RPMI8226 (cell line): ENCODE results near the gene TRMT11.
"Not testable (repeated sequence)": the region's sequence is repeated elsewhere in the genome, so short reads cannot be mapped to it uniquely, and the experiment has no call there.

Source experiments
- DNase-seq: peaks from one replicate; pipeline ENCODE4 v3.0.0-alpha.2; 2015

TRMT11 gene

GRCh38 chr6:125986301-125987025 is at the start of gene TRMT11:
Gene TRMT11, plus strand, starts transcription at chr6:125986540. Its CDS starts 11 bp downstream, at chr6:125986551.
- DNase-seq = peak; percentile 89

GRCh38 chr6:125939026-125939425 is 47.3 kb upstream of the TRMT11 start:
- no peak for DNase-seq

DNA sequence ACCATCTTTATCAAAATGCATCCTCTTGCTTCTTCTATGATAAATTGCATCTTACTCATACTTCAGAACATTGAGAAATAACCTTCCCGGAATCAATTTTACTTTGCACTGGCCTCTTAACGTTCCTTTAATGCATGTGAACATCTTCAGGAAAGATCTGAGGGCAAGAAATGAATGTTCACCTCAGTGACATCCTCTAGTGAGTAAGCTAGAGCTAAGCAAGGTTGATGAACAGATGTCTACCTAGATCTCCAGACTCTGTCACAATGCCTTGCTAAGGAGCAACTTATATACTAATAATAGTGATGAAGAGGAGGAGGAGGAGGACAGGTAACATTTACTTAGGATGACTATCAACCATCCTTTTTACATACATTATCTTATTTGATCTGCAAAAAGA is 46.5 kb upstream of the TRMT11 start:
- DNase-seq = no peak

GRCh38 chr6:125940247-125941041 is 45.9 kb upstream of the TRMT11 start:
- DNase-seq = no peak

DNA sequence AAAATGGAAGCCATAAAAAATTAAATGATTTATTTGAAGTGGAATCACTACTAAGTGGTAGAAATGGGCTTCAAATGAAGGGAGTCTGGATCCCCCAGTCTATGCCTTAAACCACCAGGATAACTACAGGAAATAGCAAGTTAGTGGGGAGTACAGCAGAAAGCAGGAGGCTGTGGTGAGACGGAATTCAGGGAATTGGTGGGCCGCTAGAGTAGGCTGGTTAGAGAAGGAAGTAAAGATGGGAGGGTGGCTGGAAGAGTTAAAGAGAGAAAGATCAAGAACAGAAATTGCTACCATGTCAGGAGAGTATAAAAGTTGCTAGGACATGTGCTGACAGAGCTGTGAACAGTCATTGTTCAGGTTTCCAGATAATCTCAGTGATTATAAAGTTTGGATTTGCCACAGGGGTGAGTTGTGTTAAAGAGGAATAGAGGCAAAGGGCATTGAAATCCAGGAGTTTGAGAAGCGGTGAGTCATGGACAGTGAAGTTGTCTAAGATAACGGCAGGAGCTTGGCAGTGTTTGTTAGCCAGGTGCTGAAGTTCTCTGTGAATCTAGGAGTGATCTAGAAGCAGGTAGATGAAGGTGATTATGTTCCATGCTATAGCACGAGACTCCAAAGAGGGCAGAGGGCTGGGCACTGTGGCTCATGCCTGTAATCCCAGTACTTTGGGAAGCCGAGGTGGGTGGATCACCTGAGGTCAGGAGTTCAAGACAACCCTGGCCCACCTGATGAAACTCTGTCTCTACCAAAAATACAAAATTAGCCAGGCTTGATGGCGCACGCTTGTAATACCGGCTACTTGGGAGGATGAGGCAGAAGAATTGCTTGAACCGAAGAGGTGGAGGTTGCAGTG is 43.4 kb upstream of the TRMT11 start:
- DNase-seq = no peak

- no peak for DNase-seq
Observed at GRCh38 chr6:125943528-125944433, 42.6 kb upstream of the TRMT11 start.

DNA sequence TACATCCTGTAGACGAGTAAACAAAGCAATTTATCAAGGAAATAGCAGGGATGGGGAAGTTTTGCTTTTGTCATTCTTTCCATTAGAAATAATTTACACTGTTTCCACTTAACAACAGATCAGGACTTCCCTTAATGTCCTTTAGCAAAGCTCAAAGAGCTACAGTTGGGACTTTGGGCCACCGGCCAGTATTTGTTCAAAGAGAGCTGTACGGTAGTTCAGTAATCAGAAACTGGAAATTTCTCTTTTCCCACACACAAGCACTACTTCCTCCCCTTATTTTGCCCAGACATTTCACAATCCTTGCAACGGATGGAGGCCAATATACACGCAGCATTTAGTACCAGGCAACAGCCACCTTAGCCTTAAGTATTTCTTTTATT is 41.9 kb upstream of the TRMT11 start:
- DNase-seq = no peak

DNA sequence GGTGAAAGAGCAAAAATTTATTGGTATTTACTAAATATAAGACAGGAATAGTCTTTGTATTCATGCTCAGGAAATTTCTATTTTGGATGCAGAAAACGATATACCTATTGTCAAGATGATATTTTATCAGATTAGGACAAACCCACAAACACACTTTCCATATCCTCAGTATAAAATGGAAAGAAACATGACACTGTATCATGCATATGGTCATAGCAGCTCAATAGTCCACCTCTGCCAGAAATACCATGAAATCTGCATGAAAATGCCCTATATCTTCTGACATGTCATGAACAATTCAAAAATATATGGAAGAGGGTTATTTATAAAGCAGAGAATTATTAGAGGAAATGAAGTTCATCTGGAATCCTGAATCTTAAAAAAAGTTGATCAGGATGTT is 41.4 kb upstream of the TRMT11 start:
- DNase-seq = no peak

DNA sequence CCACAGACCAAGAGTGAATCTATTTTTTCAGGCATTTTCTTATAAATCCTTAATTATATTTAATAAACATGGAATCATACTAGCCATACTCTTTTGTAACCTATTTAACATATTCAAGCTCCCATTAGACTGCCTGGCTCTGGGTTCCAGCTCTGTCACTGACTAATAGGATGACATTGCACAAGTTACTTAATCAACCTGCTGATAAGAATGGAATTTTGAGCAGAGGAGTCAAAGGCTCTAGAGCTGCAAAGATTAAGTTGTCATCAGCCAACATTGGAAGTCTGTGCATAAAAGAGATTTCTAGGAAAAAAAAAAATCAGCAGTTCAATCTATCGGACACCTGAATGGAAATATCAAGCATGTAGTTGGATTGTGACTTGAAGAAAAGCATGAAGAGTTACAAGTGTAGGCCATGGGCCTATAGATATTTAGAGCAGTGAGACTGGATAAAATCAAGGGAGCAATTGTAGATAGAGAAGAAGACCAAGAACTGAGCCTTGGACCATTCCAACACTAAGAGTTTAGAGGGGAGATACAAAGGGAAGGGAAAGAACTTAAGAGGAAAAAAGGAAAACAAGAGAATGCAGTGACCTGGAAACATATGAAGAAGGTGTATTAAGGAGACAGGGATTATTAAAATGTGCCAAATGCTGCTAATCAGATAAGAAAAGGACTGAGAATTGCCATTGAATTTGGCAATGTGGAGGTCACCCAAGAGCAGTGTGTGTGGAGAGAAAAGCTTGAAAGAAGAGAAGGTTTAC is 40.8 kb upstream of the TRMT11 start:
- no peak for DNase-seq

DNA sequence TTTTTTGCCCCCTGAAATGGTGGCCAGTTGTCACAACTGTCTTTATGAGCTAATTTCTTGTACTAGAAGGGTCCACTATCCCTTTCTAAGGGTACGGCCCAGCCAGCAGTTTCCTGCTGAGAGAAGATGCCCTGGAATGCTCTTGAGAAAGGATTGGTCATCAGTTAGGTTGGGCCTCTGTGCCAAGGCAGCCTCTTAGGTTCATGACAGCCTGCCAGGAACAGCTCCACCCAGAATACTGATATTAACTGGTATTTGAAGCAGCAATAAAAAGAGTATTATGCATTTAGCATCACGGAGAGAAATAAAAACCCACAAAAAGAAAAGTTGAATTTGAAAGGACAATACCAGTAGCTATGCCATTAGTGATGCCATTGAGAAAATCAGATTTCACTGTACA is 38.7 kb upstream of the TRMT11 start:
- no peak for DNase-seq

DNA sequence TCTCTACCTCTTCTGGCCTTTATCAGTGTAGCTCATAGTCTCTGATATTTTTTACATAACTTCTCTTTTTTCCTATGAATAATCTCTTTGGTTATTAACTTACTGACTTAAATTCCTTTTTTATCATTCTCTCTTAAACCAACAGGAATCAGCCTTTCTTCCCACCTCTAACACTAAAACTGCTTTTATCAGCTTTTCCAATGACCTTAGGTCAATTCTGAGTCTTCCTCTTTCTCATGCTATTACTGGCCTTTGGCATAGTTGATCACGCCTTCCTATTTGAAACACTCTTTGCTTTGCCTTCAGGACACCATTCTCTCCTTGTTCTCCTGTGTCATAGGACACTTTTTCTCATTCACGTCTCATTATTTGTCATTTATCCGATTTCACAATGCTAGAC is 37.9 kb upstream of the TRMT11 start:
- no peak for DNase-seq

DNA sequence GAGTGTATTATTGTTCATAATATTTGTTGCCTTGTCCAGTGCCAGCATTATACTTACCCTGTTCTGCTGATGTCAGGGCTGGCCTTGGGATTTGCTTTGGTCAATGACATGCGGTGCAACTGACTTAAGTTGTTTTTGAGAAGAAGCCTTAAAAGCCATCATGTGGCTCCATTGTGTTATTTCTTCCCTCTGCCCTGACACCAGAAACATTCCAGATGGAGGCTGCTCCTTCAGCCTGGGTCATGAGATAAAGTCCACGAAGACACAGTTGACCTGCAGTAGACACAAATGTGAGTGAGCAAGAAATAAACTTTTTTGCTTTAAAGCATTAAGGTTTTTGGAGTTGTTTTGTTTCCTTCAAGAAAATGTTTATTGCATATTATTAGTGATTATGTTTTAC is 37.3 kb upstream of the TRMT11 start:
- DNase-seq = no peak

GRCh38 chr6:125950293-125950692 is 36.0 kb upstream of the TRMT11 start:
- no peak for DNase-seq

DNA sequence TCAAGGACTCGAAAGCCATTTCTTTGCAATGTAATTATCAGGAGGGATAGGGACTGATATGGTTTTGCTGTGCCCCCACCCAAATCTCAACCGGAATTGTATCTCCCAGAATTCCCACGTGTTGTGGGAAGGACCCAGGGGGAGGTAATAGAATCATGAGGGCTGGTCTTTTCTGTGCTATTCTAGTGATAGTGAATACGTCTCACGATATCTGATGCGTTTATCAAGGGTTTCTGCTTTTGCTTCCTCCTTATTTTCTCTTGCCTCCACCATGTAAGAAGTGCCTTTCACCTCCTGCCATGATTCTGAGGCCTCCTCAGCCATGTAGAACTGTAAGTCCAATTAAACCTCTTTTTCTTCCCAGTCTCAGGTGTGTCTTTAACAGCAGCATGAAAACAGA is 35.6 kb upstream of the TRMT11 start:
- DNase-seq = not testable (repeated sequence)

DNA sequence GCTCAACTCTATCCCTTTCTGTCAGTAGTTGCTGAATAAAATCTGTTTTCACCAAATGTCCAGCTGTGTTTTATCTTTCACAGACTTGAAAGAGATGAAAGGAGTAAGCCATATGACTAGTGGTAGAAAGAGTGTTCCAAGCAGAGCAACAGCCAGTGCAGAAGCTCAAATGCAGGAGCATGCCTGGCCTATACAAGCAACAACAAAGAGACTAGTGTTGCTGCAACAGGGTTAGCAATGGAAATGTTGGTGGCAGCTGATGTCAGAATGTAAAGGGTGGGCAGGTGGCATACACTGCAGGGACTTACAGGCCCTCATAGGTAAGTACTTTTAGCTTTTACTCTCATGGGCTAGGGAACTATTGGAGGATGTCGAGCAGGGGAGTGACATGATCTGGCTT is 35.0 kb upstream of the TRMT11 start:
- DNase-seq = no peak

GRCh38 chr6:125952764-125953501 is 33.4 kb upstream of the TRMT11 start:
- DNase-seq = peak; percentile 10

DNA sequence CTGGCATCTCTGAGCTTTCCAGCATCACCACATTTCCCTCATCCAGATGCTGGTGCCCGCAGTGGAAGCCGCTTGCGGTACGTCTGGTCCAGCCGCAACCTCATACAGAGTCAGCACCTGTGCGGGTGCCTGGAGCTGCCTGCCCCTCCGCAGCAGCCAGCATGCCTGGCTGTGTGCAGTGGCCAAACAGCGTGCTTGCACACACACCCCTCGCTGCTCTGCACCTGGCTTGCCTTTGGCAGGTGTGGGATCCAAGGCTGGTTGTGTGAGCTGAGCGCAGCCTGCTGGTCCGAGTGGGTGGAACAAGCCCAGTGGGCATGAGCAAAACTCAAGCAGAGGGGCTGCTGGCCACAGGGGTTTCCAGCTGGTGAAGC is 32.9 kb upstream of the TRMT11 start:
- peak; percentile 80 for DNase-seq

- no peak for DNase-seq
Observed at GRCh38 chr6:125954735-125955339, 31.5 kb upstream of the TRMT11 start.

GRCh38 chr6:125955973-125956372 is 30.4 kb upstream of the TRMT11 start:
- no peak for DNase-seq
